ENCODE results near the gene TINCR. TPM values are rescaled to one million over a fixed set of nuclear protein-coding genes. Genes with fewer than 3 reads are reported as not detected.

The TINCR gene
- total and polyA plus RNA-seq, 12 donors: 0.07 to 0.68 (median 0.25) TPM; not detected in 4

DNA sequence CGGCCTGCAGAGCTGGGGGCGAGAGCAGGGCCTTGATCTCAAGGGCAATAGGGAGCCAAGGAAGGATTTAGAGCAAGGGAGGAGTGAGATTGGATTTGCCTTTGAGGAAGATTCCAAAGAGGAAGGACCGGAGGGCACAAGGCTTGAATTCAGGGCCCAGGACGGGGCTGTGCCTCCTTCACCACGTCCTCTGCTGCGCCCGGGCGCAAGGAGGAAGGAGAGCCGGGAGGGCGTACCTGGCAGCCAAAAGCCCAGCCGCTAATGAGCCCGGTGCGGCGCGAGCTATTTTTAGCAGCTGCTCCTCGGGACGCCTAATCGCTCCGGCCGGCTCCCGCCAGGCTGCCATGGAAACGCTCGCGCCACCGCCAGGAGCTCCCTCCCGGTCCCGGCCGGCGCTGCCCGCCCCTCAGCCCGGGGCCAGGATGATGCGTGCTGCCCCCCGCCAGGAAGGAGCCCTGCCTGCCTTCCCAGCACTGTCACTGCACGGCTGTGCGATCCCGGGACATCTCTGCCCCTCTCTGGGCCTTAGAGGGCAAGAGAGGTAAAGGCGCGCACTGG, 31.3 kb downstream of the TINCR start:
- DNase-seq (peak; percentile 76 to 78), ATAC-seq (peak; percentile 71 to 94 (median 88))
- peaks cover 0 to 34% (median 12%) of the 10 kb centered on the region in 9 donors for H3K4me1 ChIP-seq
- TF ChIP-seq, protein P1, sequence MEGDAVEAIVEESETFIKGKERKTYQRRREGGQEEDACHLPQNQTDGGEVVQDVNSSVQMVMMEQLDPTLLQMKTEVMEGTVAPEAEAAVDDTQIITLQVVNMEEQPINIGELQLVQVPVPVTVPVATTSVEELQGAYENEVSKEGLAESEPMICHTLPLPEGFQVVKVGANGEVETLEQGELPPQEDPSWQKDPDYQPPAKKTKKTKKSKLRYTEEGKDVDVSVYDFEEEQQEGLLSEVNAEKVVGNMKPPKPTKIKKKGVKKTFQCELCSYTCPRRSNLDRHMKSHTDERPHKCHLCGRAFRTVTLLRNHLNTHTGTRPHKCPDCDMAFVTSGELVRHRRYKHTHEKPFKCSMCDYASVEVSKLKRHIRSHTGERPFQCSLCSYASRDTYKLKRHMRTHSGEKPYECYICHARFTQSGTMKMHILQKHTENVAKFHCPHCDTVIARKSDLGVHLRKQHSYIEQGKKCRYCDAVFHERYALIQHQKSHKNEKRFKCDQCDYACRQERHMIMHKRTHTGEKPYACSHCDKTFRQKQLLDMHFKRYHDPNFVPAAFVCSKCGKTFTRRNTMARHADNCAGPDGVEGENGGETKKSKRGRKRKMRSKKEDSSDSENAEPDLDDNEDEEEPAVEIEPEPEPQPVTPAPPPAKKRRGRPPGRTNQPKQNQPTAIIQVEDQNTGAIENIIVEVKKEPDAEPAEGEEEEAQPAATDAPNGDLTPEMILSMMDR (IDR thresholded peaks at IDR 0.05): no peak
- H3K9me3 ChIP-seq: peaks cover 0 to 30% (median 16%) of the 10 kb centered on the region in 11 donors
- intact Hi-C loops (cut with DNase I): no loop called here
- 2 to 3% methylated on average over 33 to 38 of the region's 38 CpGs for whole genome bisulfite sequencing, 2 donors
- H3K27me3 ChIP-seq: peaks cover 0 to 36% (median 12%) of the 10 kb centered on the region in 7 donors
- H3K36me3 ChIP-seq: no peaks in the 10 kb centered on the region
- peak overlapping the region in 5 of 10 donors; percentile 17 to 32 (median 22) for H3K4me3 ChIP-seq
- H3K27ac ChIP-seq: peak overlapping the region in 8 of 10 donors; percentile 35 to 82 (median 62)

- H3K4me3 ChIP-seq: no peak overlapping the region
- H3K27ac ChIP-seq: no peak overlapping the region
- DNase-seq (no peak), ATAC-seq (no peak)
- H3K36me3 ChIP-seq: no peaks in the 10 kb centered on the region
- TF ChIP-seq, protein P1 (IDR thresholded peaks at IDR 0.05): peak in 7 of 9 donors; percentile 5 to 40 (median 24)
- peaks cover 0 to 34% (median 12%) of the 10 kb centered on the region in 7 donors for H3K27me3 ChIP-seq
- intact Hi-C loops (cut with DNase I): no loop called here
- WGBS, 2 donors: 87 to 89% methylated on average over 9 of the region's 9 CpGs
- peaks cover 0 to 34% (median 12%) of the 10 kb centered on the region in 9 donors for H3K4me1 ChIP-seq
- peaks cover 0 to 30% (median 16%) of the 10 kb centered on the region in 11 donors for H3K9me3 ChIP-seq
These were observed 32.8 kb downstream of the TINCR start for GRCh38 chr19:5534787-5535586.

- no peak for DNase-seq
- H3K4me3 ChIP-seq: no peak overlapping the region
- H3K9me3 ChIP-seq: peaks cover 0 to 30% (median 16%) of the 10 kb centered on the region in 11 donors
- intact Hi-C loops (cut with DNase I): no loop called here
- WGBS, 2 donors: 90 to 92% methylated on average over 3 of the region's 3 CpGs
- H3K36me3 ChIP-seq: no peaks in the 10 kb centered on the region
- H3K4me1 ChIP-seq: peaks cover 0 to 19% (median 12%) of the 10 kb centered on the region in 9 donors
- H3K27me3 ChIP-seq: peaks cover 0 to 23% (median 8%) of the 10 kb centered on the region in 7 donors
- no peak overlapping the region for H3K27ac ChIP-seq
- no peak for ATAC-seq
- TF ChIP-seq, protein P1 (IDR thresholded peaks at IDR 0.05): no peak
These were observed 34.5 kb downstream of the TINCR start for GRCh38 chr19:5533257-5533656.

DNA sequence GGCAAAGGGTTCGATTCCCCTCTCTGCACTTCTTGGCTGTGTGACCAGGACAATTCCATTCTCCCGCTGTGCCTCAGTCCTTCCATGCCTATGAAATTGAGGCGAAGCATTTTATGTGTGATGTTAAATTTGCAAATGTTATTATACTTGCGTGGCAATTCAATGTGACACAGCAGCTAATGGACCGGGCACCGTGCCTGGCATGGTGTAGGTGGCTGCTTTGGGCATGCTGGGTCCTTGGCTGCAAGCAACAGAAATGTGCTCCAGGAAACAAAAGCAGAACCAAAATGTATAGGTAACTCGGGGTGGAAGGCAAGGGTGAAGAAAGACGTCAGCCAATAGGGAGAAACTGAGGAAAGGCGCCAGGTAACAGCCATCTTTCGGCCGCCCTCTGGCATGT, 37.1 kb downstream of the TINCR start:
- no peak for ATAC-seq
- Histone ChIP-seq H3K9me3 (peaks cover 0 to 28% (median 16%) of the 10 kb centered on the region in 11 donors), H3K27me3 (peaks cover 0 to 24% (median 6%) of the 10 kb centered on the region in 7 donors), H3K4me1 (no peaks in the 10 kb centered on the region), H3K36me3 (no peaks in the 10 kb centered on the region), H3K27ac (no peak overlapping the region), H3K4me3 (no peak overlapping the region)
- TF ChIP-seq, protein P1 (IDR thresholded peaks at IDR 0.05): no peak
- intact Hi-C loops (cut with DNase I): no loop called here
- DNase-seq: no peak
- 87% methylated on average over 11 of the region's 11 CpGs for WGBS, 2 donors
